Inflammatory macrophage treated with lipopolysaccharide for 1 hour (primary cell): Measurements from ENCODE around the gene SLC34A1.
"Not testable (repeated sequence)": the region's sequence is repeated elsewhere in the genome, so short reads cannot be mapped to it uniquely, and the experiment has no call there.

Experiments
- DNase-seq, 2 donors: peaks; one replicate each; pipeline ENCODE4 v3.0.0-alpha.2; 2020 to 2022

SLC34A1 gene, protein sequence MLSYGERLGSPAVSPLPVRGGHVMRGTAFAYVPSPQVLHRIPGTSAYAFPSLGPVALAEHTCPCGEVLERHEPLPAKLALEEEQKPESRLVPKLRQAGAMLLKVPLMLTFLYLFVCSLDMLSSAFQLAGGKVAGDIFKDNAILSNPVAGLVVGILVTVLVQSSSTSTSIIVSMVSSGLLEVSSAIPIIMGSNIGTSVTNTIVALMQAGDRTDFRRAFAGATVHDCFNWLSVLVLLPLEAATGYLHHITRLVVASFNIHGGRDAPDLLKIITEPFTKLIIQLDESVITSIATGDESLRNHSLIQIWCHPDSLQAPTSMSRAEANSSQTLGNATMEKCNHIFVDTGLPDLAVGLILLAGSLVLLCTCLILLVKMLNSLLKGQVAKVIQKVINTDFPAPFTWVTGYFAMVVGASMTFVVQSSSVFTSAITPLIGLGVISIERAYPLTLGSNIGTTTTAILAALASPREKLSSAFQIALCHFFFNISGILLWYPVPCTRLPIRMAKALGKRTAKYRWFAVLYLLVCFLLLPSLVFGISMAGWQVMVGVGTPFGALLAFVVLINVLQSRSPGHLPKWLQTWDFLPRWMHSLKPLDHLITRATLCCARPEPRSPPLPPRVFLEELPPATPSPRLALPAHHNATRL

DNA sequence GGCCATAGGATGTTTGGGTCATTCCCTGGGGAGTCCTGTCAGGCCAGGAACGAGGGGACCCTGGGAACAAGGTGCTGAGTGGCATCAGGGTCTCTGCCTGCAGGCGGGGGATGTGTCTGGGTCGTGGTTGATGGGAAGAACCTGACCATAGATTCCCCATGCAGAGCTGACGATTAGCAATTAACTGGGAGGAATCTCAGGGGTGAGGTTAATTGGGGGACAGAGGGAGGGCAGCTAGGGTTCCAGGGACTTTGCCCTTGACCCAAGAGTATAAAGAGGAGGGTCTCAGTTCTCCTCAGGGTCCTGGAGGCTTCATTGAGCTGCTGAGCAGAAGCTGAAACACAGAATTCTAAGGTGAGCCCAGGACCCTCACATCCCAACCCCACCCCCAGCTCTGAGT, at the start of gene SLC34A1:
TSS of gene SLC34A1 (plus strand) at position 301 of the 400 bp plus-strand sequence. CDS start 1,308 bp downstream, outside the sequence.
- no peak for DNase-seq

DNA sequence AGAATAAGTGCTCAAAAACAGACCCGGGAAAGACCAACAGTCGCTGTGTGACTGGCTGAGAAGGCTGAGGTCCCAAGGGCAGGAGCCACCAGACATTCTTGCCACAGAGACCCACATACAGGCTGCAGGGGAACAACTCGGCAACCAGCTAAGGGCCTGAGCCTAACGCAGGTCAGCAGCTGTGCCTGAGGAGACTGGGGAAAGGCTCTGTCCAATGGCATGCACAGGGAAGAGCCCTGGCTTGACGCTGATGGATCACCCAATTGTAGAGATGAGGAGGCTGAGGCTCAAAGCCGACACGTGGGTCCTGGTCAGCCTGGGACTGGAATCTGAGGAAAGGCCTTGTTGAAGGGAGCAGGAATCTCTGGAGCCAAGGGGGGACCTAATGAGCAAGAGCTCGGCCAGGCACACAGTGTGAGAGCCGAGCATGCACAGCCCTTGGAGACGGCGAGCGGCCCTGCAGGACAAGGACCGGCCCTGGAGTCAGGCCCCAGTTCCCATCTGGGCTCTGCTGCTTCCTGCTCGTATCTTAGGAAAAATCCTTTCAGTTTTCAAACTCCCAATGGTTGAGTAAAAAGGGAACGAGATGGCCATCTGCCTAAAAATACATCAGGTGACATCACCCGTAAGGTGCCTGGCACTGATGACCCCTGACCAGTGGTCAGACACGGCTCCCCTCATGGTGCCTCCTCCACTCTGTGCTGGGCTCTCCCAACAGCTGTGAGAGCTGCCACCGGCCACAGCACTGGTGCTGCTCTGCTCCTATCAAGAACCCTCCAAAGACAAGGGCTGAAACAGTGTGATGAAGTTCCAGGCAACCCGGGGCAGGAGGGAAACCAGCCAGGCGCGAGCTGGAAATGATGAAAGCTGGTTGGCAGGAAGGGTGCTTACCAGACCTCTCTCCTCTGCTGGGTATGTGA, 49.2 kb upstream of the SLC34A1 start:
- DNase-seq, result no peak

DNA sequence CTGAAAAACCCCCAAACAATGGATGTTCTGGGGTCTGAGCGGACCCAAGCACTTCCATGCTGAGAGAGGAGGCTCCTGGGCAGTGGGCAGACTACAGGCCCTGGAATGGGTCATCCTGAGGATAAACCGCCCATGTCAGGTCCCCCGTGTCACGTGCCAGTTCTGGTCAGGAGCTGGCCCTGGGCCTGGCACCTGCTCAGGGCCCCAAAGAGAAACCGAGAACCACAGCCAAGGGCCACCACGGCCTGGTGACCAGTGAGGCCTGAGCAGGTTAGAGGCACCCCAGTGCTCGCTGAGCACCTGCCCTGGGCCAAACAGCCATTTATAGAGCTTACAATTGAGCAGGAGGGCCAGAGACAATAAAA, 48.6 kb upstream of the SLC34A1 start:
- DNase-seq, result no peak

DNA sequence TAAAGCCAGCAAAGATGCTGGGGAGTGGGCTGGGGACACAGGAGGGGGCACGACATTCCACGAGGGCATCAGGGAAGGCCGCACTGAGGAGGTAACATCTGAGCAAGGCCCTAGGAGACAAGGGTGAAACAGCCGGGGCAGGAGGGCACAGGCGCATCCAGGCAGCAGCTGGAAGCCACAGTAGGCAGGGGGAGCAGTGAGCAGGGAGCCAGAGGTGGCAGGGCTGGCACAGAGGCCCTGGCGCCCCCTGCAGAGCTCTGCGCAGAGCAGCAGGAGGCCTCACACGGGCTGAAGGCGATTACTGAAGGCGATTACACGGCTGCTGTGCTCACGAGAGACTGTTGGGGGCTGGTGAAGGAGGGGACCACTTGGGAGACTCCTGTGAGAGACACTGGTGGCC, 48.1 kb upstream of the SLC34A1 start:
- DNase-seq, result peak; percentile 34 to 43

DNA sequence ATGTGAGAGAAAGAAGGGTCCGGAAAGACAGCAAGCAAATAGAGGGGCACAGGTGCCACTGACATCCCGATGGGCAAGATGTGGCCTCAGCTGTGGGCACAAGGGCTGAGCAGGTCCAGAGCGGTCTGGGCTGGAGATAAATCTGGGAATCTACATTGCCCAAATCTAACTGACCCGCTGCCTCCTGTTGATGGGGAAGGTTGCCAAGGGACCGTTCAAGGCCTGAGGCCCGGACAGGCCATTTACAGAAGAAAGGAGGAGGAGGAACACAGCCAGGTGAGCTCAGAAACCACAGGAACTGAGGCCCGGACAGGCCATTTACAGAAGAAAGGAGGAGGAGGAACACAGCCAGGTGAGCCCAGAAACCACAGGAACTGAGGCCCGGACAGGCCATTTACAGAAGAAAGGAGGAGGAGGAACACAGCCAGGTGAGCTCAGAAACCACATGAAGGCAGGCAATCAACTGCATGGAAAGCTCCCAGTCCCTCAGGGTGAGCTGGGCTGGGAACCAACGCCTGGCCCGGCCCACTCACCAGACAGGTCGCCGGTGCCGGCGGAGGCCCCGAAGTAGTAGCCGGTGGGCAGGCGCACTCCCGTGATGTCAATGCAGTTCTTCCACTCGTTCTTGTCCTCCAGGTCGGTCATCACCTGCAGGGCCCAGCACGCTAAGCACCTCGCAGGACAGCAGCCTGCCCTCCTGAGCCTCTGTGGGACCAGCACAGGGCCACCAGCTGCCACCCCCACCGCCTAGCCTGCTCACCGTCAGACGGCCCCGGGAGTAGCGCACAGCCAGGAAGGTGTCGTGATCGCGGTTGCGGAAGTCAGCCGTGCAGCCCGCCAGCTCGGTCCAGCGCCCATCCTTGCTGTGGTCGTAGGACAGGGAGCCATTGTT, 47.4 kb upstream of the SLC34A1 start:
- no peak for DNase-seq

DNA sequence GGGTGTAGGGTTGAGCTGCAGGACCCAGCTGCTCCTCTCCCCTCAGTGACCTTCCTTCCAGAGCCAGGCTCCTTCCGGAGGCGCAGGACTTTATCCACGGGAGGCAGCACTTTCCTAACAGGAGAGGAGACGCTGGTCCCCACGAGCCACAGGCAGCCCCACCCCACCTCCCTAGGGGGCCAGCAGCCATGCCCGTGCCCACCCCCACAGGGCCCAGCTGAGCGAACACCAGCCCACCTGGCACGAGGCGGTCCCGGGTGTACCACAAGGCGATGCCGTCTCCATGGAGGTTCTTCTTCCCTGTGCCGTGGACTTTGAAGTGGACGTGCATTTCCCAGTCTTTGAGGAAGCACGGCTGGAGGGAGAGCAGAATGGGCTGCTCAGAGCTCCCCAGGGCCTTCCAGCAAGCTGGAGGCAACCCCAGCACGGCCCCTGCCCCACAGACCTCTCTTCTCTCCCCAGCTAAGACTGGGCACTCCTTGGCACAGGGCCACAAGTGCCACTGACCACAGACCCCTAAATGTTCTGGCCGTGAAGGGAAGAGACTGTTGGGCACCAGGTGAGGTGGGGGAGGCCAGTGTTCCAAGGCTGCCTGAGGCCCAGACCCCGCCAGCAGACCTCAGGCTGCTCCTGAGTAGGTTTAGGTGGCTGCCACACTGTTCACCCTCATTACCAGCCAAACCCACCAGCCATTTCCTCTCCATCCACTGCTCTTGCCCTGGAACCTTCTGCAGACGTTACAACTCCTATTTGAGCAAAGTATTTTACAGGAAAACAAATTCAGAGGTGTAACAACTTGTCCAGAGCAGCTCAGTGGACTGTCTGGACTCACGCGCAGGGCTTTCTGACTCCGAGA, 45.8 kb upstream of the SLC34A1 start:
- DNase-seq, result no peak

DNA sequence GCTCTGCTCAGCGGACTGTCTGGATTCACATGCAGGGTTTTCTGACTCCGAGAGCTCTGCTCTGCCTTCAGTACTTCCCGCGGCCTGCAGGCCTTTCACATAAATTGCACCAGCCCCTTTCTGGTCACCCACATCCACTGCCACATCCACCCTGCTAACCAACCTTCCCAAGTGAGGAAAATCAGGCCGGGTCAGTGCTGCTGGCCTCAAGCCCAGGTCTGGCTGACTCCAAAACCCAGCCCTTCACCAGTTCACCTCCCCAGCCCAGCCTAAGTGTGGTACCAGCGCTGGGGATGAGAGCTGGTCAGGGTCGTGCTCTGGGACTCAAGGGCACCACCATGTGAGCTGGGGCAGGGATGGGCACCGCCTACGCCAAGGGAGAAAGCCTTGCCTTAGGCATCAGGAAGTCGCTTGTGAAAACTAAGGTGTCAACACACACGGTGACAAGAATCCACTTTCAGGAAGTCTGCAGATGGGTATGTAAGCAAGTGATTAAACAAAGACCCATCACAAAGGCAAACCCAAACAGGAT, 45.1 kb upstream of the SLC34A1 start:
- peak in 1 of 2 donors; percentile 47 for DNase-seq

DNA sequence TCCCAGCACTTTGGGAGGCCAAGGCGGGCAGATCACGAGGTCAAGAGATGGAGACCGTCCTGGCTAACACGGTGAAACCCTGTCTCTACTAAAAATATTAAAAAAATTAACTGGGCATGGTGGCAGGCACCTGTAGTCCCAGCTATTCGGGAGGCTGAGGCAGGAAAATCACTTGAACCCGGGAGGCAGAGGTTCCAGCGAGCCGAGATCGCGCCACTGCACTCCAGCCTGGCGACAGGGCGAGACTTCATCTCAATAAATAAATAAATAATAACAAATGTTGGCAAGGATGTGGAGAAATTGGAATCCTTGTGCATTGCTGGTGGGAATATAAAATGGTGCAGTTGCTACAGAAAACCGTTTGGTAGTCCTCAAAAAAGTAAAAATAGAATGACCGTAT, 41.2 kb upstream of the SLC34A1 start:
- not testable (repeated sequence) for DNase-seq

DNA sequence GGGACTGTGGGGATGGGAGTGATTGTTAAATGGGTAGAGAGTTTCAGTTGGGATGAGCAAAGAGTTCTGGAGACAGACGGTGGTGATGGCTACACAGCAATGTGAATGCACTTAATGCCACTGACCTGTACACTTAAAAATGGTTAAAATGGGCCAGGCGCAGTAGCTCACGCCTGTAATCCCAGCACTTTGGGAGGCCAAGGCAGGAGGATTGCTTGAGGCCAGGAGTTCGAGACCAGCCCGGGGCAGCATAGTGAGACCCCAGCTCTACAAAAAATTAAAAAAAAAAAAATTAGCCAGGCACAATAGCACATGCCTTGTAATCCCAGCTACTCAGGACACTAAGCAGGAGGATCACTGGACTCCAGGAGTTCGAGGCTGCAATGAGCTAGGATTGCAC, 40.5 kb upstream of the SLC34A1 start:
- no peak for DNase-seq

DNA sequence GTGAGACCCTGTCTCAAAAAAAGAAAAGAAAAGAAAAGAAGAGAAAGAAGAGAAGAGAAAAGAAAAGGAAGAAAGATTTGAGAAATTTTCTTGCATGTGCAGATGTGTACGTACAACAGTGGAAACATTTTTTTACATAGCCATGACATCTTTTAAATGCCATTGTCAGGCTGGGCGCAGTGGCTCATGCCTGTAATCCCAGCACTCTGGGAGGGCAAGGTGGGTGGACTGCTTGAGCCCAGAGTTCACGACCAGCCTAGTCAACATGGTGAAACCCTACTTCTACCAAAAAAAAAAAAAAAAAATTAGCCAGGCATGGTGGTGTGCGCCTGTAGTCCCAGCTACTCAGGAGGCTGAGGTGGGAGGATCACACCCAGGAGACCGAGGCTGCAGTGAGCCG, 39.3 kb upstream of the SLC34A1 start:
- DNase-seq, result no peak

DNA sequence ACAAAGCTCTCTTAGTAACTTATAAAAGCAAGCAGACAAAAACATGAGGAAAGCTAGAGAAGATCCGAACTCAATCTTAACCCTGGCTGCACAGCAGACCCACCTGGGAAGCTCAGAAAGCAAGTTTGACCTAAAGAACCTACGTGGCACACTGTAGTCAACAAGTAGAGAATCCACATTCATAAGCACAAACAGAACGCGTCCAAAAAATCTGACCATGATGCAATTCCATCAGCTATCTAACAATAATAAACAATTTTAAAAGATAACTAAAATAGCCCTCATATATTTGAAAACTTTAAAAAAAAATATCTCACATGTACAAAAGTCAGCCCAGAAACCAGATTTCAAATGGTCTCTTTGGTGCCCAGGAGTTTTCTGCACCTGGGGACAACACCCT, 37.4 kb upstream of the SLC34A1 start:
- no peak for DNase-seq

DNA sequence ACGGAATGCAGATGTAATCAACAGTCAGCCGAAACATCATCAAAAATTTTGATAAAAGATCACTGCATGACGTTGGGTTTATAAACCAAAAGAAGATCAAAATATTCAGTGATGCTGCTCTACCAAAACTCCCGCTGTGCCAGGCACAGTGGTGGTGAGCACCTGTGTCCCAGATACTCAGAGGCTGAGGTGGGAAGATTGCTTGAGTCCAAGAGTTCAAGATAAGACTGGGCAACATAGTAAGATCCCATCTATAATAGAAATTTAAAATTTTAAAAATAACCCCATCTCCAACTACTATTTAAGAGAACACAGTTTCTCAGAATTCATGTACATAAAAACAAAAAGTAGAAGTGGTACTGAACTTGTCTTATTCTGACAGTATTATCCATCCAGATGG, 36.5 kb upstream of the SLC34A1 start:
- no peak for DNase-seq

DNA sequence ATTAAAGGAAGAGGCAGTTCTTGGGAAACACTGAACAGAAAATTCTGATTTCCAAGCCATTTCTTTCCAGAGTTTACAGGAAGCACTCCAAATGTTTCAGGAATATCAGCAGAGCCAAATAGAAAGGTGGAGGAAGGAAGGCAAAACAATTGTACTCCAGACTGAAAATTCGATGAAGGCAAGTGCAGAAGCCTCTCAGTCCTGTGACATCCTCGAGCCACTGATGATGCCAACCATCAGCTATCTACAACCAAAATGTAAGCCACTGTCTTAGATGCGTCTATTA, 34.9 kb upstream of the SLC34A1 start:
- no peak for DNase-seq

DNA sequence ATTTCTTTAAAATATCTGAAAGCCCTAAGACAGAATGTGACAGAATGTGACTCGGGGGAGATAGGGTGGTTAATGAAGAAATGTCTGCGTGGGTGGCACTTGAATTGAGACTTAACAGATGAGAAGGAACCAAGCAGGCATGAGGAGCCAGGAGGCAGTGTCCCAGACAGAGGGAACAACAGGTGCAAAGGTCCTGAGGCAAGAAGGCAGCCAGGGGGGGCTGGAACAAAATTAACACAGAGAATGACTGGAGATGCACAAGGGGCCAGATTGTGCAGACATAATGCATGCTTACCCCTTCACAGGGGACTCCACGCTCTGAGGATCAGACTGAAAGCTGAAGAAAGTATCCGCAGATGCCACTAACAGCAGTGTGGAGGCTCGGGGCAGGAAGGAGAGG, 34.5 kb upstream of the SLC34A1 start:
- DNase-seq, result no peak

DNA sequence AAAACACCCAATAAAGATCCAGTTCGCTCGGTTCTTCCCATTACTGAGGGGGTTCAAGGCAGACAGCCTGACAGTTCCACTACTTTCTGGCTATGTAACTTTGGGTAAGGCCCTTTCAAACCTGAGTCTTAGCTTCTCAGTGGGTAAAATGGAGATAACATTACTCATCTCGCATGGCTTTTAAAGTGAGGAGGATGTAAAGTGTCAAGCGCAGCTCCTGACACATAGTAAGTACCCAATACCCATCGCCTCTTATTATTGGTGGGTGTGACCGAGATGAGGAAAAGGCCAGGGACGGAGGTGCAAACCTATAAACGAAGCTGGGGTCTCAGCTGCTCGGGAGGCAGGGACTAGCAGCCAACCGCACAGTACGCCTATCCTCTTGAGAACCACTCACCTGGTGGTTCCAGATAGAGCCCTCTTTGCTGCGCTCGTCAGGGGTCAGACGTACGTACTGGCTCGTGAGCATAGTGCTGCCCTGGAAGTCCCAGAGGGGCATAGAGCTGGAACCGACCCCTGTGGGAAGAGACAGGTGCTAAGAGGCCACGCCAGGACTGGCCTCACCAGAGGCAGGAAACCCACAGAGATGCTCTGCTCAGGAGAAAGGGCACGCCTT, 33.4 kb upstream of the SLC34A1 start:
- DNase-seq, result no peak

DNA sequence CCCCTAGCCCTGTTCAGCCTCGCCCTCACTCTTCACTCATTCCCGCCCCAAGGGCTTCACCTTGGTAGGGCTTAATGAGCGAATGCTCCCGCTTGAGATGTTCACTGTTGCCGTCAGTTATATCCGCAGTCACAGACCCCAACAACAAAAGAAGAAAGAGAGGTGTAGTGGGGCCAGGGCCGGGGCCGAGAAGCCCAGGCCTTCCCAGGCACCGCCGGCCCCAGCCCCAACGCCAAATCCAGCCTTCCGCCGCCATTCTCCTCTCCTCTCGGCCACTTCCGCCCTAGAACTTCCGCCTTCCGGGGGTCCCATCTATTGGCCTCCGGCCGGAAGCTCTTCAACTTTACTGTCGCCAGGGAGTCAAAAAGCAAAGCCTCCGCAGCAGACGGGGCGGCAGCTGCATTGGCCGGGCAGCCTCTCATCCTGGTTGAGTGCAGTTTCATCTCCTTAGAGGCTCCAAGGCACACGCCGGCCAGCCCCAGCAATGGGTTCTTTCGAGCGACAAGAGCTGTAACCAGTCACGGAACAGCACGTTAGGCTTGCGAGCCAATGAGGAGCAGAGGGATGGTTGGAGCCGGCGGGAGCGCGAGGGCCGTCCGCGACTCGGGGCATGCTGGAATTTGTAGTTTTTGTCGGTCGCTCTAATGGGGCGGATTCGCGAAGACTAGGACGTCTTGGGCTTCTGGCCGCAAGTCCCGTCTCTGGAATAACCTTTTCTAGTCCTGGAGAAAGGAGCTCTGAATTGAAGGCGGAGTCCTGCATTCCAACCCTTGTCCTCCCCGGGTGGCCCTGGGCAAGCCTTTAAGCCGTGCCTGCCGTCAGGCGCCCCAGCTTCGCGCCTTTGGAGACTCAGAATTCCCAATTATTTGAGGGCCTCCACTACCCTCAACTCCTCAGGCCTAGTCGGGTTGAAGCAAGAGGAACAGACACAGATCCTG, 32.6 kb upstream of the SLC34A1 start, which contains the start of gene LMAN2:
TSS of gene LMAN2 (minus strand) at position 277 of the 938 bp plus-strand sequence. CDS start at position 256, 21 bp downstream.
- DNase-seq, result peak; percentile 92 to 95

DNA sequence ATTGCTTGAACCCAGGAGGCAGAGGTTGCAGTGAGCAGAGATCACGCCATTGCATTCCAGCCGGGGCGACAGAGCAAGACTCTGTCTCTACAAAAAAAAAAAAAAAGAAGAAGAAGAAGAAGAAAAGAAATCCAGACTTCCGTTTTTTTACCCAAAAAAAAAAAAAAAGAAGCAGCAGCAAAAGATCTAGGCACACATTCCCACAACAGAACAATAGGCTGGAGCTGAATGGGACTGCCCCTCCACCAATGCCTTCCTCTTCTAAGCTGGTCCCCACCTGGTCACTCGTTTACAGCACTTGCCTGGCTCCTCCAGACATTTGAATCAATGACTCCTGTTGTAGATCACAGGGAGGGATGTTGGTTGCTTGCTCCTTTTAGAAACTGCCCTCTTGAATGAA, 31.1 kb upstream of the SLC34A1 start:
- peak; percentile 31 to 37 for DNase-seq

DNA sequence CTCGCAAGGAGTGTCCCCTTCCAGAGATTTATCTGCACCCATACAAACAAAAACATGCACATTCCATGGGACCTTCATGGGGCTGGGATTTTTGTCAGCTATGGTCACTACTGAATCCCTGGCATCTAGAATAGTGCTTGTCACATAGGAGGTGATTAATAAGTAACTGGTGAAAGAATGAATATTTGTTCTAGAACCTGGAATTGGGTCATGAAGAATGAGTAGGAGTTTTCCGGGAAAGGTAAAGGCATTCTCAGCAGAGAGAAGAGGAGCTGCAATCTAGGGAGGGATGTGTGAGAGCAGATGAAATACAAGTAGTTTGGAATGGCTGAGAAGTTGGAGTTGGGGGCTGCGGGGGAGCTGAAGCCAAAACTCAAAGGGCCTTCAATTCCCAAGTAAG, 30.0 kb upstream of the SLC34A1 start:
- no peak for DNase-seq

DNA sequence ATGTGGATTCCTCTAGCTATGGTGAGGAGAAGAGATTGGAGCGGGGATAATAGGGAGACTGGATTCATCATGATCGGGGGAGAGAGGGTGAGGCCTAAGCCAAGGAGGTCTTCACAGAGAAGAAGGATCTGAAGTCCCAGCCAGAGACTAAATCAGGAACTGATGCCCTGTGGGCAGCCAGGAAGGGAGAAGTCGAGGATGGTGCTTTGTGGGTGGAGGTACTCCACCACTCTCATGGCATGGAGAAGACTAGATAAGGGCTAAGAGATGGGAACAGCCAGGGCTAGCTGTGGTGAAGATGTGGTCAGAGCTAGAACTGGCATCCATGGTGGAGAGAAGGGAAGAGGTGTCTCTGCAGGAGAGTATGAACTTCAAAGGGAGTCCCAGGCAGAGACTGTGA, 29.5 kb upstream of the SLC34A1 start:
- DNase-seq, result peak; percentile 64 to 73
